ENCODE data around the gene APOBEC3C. TPM values are rescaled to one million over a fixed set of nuclear protein-coding genes. Genes with fewer than 3 reads are reported as not detected.
"Not testable (repeated sequence)": the region's sequence is repeated elsewhere in the genome, so short reads cannot be mapped to it uniquely, and the experiment has no call there.

Gene APOBEC3C
- total and polyA plus RNA-seq, 11 donors: 7.3 to 53.8 (median 24.9) TPM

DNA sequence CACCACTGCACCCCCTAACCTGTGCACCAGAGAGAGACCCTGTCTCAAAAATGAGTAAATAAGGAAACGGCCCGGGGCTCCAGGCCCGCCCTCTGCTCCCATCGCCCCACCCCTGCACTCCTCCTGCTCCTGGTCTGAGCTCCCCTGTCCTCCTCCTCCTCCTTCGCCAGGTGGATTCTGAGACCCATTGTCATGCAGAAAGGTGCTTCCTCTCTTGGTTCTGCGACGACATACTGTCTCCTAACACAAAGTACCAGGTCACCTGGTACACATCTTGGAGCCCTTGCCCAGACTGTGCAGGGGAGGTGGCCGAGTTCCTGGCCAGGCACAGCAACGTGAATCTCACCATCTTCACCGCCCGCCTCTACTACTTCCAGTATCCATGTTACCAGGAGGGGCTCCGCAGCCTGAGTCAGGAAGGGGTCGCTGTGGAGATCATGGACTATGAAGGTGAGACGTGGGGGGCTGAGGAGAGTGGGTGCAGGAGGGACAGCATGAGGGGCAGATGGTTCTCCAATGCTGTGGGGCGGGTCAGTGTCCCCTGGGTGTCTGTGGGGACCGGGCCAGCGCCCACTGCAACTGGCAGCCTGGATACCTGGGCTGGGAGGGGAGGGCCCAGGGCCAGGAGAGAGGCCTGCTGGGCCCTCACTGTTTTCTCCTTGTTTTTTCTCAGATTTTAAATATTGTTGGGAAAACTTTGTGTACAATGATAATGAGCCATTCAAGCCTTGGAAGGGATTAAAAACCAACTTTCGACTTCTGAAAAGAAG, 3.7 kb downstream of the APOBEC3C start:
- no peak for ATAC-seq
- no peak overlapping the region for H3K27ac ChIP-seq
- H3K36me3 ChIP-seq: peaks cover 0 to 5% (median 0%) of the 10 kb centered on the region in 9 donors
- no peaks in the 10 kb centered on the region for H3K27me3 ChIP-seq
- H3K4me3 ChIP-seq: no peak overlapping the region
- peaks cover 0 to 37% (median 18%) of the 10 kb centered on the region in 12 donors for H3K4me1 ChIP-seq
- no peak for DNase-seq
- intact Hi-C loops (cut with DNase I): no loop called here
- TF ChIP-seq, protein P1, sequence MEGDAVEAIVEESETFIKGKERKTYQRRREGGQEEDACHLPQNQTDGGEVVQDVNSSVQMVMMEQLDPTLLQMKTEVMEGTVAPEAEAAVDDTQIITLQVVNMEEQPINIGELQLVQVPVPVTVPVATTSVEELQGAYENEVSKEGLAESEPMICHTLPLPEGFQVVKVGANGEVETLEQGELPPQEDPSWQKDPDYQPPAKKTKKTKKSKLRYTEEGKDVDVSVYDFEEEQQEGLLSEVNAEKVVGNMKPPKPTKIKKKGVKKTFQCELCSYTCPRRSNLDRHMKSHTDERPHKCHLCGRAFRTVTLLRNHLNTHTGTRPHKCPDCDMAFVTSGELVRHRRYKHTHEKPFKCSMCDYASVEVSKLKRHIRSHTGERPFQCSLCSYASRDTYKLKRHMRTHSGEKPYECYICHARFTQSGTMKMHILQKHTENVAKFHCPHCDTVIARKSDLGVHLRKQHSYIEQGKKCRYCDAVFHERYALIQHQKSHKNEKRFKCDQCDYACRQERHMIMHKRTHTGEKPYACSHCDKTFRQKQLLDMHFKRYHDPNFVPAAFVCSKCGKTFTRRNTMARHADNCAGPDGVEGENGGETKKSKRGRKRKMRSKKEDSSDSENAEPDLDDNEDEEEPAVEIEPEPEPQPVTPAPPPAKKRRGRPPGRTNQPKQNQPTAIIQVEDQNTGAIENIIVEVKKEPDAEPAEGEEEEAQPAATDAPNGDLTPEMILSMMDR (IDR thresholded peaks at IDR 0.05): no peak
- no peak for TF ChIP-seq POLR2A (IDR thresholded peaks at IDR 0.05)
- H3K9me3 ChIP-seq: no peaks in the 10 kb centered on the region
- 83 to 87% (median 86%) methylated on average over 18 of the region's 18 CpGs for WGBS, 4 donors

DNA sequence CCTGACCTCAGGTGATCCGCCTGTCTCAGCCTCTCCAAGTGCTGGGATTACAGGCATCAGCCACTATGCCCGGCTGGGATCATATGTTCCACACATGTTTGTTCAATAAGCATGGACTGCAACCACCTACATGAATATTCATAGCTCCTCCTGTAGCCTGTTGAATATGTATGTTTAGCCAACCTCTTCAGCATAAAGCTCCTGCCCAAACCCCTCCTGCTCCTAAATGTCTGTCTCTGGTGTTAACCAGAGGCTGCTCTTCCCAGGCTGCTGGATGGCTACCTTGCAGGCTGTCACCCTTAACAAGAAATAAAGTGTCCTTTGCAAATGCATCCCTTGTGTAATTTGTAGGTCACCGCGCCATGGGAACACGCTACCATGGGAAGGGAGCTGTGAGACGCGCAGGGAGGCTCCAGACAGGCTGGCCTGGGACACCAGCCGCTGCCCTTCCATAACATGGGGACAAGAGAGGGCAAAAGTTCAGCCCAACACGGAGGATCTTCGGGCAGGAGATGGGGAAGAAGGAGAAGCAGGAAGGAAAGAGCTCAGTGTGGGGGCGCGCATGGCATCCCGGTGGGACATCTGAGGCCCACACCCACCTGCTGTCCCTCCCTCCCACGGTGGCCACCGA, 6.1 kb downstream of the APOBEC3C start:
- H3K9me3 ChIP-seq, DNase-seq, H3K27me3 ChIP-seq: not testable (repeated sequence)
- ATAC-seq: peak in 2 of 4 donors; percentile 3 to 6
- H3K36me3 ChIP-seq: peaks cover 0 to 13% (median 5%) of the 10 kb centered on the region in 9 donors
- 40 to 72% (median 42%) methylated on average over 10 to 15 of the region's 15 CpGs for WGBS, 4 donors
- peak overlapping the region in 11 of 12 donors; percentile 49 to 85 (median 77) for H3K27ac ChIP-seq
- intact Hi-C loops (cut with DNase I): loop anchor here in 1 of 10 donors (10.0 kb wide), 1 partner anchor 55 kb away; the partner anchor contains the start of gene APOBEC3G
- H3K4me1 ChIP-seq: peaks cover 0 to 26% (median 9%) of the 10 kb centered on the region in 12 donors
- H3K4me3 ChIP-seq: peak overlapping the region in 10 of 12 donors; percentile 6 to 68 (median 54)

DNA sequence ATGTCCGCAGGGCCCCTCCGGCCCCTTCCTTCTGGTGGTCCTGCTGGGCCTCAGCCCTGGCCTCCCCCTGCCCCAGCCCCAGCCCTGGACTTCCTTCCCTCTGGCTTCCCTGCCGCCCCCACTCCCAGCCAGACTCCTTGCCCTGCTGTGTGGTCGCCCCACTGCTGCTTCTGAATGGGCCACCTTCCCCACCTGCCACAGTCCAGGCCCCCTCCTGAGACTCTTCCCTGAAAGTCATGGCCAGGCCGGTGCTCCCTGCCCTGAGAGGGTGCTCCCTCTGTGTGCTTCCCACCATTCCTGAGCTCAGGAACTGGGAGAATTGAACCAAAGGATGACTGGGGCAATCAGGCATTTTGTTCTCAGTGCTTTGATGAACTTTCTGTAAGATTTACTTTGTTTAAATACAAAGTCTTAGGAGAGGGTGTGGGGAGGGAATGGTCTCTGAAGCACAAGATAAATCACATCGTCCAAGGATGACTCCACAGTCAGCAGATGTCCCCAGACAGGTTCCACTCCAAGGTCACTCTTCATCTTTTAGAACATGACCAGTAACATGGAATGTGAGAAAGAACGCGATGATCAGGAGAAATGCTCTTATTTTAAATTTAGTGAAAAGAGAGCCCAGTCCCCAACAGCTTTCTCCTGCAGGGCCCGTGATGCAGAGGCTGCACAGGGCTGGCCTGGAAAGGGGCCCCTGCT, 7.6 kb downstream of the APOBEC3C start:
- ATAC-seq (peak in 1 of 4 donors; percentile 10), DNase-seq (no peak)
- intact Hi-C loops (cut with DNase I): loop anchor here in 1 of 10 donors (10.0 kb wide), 1 partner anchor 53 kb away; the partner anchor contains the start of gene APOBEC3G
- Histone ChIP-seq H3K4me1 (peaks cover 0 to 23% (median 7%) of the 10 kb centered on the region in 12 donors), H3K36me3 (peaks cover 0 to 16% (median 5%) of the 10 kb centered on the region in 9 donors), H3K27ac (peak overlapping the region; percentile 47 to 88 (median 78)), H3K4me3 (peak overlapping the region; percentile 14 to 68 (median 54)), H3K9me3 (no peaks in the 10 kb centered on the region), H3K27me3 (no peaks in the 10 kb centered on the region)
- TF ChIP-seq POLR2A (IDR thresholded peaks at IDR 0.05): no peak
- TF ChIP-seq, protein P1 (IDR thresholded peaks at IDR 0.05): no peak
- 54 to 66% (median 60%) methylated on average over 7 to 9 of the region's 9 CpGs for WGBS, 4 donors

DNA sequence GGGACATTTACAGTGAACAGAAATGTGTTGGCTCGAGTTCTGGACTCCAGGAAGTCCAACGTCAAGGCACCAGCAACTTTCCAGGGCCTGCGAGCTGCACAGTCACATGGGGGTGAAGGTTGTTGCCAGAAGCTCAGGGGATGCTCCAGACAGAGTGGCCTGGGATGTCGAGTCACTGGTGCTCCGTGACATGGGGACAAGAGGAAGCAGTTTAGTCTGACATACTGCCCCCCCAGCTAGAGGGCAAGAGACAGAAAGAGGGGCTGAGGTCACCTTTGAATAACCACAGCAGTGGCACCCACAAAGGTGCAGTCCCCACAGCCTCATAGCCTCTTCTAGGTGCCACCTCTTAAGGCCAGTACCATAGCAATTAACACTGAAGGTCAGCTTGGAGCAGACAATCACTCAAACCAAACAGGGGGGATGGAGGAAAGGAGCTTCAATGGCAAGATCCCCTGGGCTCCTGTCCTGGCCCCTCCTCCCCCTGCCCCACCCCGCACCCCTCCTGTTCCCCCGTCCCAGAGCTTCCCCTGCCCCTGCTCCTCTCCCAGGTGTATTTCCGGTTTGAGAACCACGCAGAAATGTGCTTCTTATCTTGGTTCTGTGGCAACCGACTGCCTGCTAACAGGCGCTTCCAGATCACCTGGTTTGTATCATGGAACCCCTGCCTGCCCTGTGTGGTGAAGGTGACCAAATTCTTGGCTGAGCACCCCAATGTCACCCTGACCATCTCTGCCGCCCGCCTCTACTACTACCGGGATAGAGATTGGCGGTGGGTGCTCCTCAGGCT, 10.7 kb downstream of the APOBEC3C start:
- H3K27ac ChIP-seq: no peak overlapping the region
- 67 to 79% (median 72%) methylated on average over 14 to 15 of the region's 15 CpGs for WGBS, 4 donors
- intact Hi-C loops (cut with DNase I): loop anchor here in 1 of 10 donors (10.0 kb wide), 1 partner anchor 50 kb away; the partner anchor contains the start of gene APOBEC3G
- no peak overlapping the region for H3K4me3 ChIP-seq
- H3K9me3 ChIP-seq: no peaks in the 10 kb centered on the region
- peak in 1 of 4 donors; percentile 8 for ATAC-seq
- peaks cover 0 to 16% (median 5%) of the 10 kb centered on the region in 9 donors for H3K36me3 ChIP-seq
- TF ChIP-seq POLR2A (IDR thresholded peaks at IDR 0.05): no peak
- TF ChIP-seq, protein P1 (IDR thresholded peaks at IDR 0.05): no peak
- no peaks in the 10 kb centered on the region for H3K27me3 ChIP-seq
- DNase-seq: no peak
- H3K4me1 ChIP-seq: peaks cover 0 to 22% (median 7%) of the 10 kb centered on the region in 12 donors

Data from heart left ventricle (tissue), 16 donors.